Metanephros (tissue), 2 donors: ENCODE results near the gene URB1. TPM values are rescaled to one million over a fixed set of nuclear protein-coding genes. Genes with fewer than 3 reads are reported as not detected.

Experiments used
- small RNA-seq: library from RNA; depleted of rRNA; stranded (forward); fragments of <200 nt; gene quantifications from one replicate; pipeline ENCODE3, GENCODE V24; 2014; ENCODE audit warnings: low replicate concordance
- total RNA-seq: library from RNA; depleted of rRNA; stranded (reverse); fragments of >200 nt; gene quantifications from one replicate; pipeline ENCODE4 v1.2.3, GENCODE V29; 2014

Gene URB1, protein sequence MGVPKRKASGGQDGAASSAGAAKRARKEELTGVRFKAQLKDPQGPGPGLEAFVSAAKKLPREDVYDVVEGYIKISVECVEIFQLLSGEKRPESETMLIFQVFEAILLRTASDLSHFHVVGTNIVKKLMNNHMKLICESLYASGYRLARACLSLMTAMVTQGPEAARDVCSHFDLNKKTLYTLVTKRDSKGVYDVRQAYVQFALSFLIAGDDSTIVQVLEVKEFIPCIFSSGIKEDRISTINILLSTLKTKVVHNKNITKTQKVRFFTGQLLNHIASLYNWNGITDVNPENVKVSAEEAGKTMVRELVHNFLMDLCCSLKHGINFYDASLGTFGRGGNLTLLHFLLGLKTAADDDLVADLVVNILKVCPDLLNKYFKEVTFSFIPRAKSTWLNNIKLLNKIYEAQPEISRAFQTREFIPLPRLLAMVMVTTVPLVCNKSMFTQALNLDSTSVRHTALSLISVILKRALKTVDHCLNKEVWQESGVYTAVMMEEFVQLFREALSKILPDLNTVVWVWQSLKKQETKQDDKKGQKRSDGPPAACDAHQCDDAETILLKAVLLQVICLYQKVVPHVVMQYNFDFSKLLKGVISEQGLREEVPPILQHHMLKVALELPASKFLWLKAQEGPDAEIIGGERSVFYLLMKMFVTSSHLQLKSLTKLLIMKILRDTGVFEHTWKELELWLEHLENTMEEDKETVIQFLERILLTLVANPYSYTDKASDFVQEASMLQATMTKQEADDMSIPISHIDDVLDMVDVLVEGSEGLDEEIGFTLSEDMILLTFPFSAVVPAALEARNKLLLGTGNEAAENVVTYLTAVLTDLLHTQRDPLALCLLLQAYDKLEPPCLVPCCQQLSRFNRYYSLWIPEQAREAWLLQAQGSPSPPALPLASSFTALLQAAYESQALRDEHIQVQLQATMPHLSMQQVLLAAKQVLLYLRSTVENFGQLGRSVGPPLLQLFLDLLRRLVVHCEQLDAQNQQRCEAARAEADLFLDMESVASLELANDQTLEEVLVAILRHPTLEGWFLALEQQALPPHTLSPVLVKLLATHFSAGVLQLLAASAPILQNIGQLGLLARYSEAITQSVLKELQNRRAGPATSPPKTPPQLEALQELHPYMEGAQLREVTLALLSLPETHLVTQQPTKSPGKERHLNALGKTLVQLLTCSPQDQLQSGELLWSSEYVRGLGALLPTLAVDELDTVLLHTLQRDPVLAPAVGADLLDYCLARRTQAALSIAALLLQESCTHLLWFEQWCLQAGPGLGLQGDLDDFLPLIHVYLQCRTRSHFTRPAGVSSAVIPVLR (N-terminal part only)
- 18.3 TPM for total RNA-seq

DNA sequence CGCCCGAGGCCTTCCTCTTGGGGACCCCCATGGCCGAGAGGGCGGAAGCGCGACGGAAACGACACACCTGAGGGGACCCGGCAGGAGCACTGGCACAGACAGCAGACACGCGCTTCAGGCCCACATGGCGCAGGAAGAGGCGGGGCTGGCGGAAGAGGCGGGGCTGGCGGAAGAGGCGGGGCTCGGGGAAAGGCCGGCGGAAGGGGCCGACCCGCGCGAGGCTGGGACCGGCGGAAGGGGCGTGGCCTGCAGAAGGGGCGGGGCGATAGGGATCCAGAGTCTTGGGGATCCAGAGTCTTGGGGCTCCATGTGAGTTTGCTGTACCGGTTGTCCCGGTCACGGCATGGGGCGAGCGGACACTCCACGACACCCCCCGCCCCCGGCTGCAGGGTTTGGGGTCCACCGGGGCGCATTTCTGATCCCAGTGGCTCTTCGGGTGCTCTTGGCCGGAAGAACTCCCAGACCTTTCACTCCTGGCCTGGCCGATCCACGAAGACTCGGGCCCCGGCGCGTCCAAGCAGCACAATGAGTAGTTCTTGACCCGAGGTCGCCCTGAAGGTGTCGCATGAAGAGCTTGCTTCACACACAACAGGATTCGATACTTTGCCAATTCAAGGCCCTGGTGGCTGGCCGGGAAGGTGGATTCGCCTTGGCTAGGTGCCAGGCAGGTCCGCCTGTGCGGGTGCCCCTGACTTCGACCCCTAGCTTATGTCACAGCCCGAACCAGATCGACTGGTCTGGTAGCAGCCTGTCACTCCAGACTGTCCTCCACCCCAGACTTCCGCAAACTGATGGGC lies at the start of gene URB1:
Gene URB1 (minus strand): TSS at position 133 of the 797 bp plus-strand sequence. CDS start 102 bp downstream, at position 31.

GRCh38 chr21:32412162-32413014 lies 19.6 kb upstream of the URB1 start, which contains the start of gene EVA1C:
EVA1C (plus strand) TSS chr21:32412706; CDS start chr21:32412854, 148 bp downstream.

GRCh38 chr21:32298658-32299081 lies 94.1 kb downstream of the URB1 start, which contains the start of gene MRAP:
MRAP (plus strand) TSS chr21:32298855; CDS start chr21:32298972, 117 bp downstream.

GRCh38 chr21:32278518-32279376 lies 114.1 kb downstream of the URB1 start, which contains the start of gene MIS18A:
MIS18A (minus strand) TSS chr21:32279049; CDS start chr21:32279014, 35 bp downstream.

Small RNA genes within 50 kb of the gene (small RNA-seq; reads per million reads assigned to genes)
- gene SNORA80A, result 21.7 reads per million, percentile 96 among the genes with 10 or more reads in this experiment

Other genes with a start within 250 kb of the URB1 start
- gene MIS18A, start 114.0 kb downstream of the URB1 start, total RNA-seq, result 10.5 TPM
- 1.2 TPM for gene MRAP, start 94.2 kb downstream of the URB1 start, total RNA-seq
- 3.3 TPM for gene EVA1C, start 19.7 kb upstream of the URB1 start, total RNA-seq
- gene TCP10L, start 192.5 kb upstream of the URB1 start, total RNA-seq, result 2.4 TPM
- 23.7 TPM for gene CFAP298, start 219.4 kb upstream of the URB1 start, total RNA-seq